ENCODE measurements around the gene SV2B.

Gene SV2B

GRCh38 chr15:91265416-91265940, 165.4 kb downstream of the SV2B start:
- no peak for DNase-seq (ENCODE audit: low read depth in 2 of 2)

- no peak for DNase-seq (ENCODE audit: low read depth in 2 of 2)
Observed at GRCh38 chr15:91268510-91268909, 168.5 kb downstream of the SV2B start.

DNA sequence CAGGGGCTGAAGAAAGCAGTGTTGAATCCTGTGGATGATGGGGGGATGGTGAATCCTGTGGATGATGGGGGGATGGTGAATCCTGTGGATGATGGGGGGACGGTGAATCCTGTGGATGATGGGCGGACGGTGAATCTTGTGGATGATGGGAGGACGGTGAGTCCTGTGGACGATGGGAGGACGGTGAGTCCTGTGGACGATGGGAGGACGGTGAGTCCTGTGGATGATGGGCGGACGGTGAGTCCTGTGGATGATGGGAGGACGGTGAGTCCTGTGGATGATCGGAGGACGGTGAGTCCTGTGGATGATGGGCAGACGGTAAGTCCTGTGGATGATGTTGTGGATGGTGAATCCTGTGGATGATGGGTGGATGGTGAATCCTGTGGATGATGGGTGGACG, 170.7 kb downstream of the SV2B start:
- DNase-seq (ENCODE audit: low read depth in 2 of 2) = no peak

DNA sequence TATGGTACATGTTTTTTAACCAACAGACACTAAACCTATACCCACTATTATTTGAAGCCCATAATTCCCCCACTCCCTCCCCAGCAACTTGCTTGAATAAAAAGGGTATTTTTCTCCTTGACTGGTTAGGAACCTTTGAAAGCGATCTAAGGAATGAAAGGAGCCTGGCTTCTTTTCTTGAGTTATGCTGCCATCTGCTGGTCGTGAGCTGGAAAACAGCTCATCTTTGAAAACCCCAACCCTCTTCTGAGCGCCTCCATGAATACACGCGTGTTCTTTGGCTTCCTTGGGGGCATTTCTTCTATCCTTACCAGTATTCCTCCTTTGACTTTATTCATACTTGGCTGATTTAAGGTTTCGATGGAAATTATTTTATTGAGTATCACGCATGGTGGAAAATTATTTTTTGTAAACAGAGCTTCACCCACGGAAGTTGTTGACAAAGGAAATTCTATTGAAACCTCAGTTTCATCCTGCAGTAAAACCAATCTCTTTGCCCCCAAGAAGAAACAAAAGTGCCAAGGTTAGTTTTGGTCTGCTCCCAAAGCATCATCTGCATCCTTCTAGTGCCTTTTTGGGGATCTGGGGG, 171.6 kb downstream of the SV2B start:
- DNase-seq (ENCODE audit: low read depth in 2 of 2) = peak; percentile 45 to 47

DNA sequence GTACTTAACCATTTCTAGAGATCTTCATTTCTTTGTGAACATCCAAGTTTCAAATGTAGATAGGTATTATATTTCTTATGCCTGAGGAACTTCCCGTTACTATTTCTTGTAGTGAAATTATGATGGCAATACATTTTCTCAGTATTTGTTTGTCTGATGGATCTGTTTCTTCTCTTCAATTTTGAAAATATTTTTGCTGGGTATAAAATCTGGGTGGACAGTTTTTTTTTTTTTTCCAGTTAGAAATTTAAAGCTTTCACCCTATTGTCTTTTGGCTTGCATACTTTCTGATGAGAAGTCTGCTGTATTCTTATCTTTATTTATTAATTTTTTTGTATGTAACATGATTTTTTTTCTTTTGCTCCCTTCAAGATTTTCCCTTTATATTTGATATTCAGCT, 175.8 kb downstream of the SV2B start:
- DNase-seq (ENCODE audit: low read depth in 2 of 2) = no peak

DNA sequence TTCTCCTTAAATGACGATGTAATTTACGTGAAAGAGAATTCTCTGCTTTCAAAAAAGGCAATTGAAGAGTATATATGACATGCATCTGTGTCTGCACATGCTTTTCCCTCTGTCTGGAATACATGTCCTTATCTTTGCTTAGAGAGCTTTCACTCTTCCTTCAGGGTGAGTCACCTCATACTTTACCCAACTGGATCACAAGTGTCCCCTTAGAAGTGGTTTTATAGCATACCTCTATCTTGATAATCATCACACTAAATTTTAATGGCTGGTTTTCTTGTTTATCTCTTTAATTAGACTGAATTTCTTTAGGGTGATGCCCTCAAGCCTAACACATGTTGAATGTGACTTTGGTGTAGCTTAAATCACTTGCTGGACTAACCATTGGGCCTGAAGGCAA, 178.9 kb downstream of the SV2B start:
- no peak for DNase-seq (ENCODE audit: low read depth in 2 of 2)

DNA sequence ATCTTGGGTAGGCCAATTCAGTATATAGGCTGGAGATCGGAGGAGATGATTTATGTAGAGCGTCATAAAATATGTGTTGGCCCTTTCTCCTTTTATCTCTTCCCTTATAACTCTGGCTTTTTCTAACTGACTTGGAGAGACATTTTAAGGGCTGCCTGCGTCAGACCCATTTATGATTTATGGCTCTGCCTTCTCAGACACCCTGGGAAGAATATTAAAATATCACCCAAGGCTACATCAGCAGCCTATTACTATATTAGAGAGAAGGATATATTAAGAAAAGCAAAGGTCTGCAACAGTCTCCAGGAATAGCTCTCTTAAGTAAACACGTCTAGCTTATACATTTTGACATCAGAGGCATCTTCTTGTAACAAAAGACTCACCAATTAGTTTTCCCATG, 179.4 kb downstream of the SV2B start:
- no peak for DNase-seq (ENCODE audit: low read depth in 2 of 2)

- no peak for DNase-seq (ENCODE audit: low read depth in 2 of 2)
Observed at GRCh38 chr15:91281947-91282346, 181.9 kb downstream of the SV2B start.

GRCh38 chr15:91282486-91282885, 182.4 kb downstream of the SV2B start:
- DNase-seq (ENCODE audit: low read depth in 2 of 2) = no peak

DNA sequence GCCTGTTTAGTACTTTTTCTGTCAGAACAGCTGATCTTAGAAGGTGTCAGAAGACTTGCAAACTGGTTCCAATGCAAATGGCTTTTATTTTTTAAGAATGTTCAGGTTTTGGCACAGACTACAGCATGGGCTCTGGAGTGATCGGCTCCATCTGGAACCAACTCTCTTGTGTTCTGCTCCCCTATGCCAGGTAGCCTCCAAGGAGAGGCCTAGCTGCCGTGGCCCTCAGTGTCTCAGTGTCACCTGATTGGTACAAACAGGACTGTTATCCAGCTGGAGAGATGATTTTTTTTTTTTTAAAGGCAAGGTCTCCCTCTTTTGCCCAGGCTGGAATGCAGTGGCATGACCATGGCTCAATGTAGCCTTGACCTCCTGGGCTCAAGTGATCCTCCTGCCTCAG, 183.1 kb downstream of the SV2B start:
- no peak for DNase-seq (ENCODE audit: low read depth in 2 of 2)

GRCh38 chr15:91284758-91285466, 184.9 kb downstream of the SV2B start:
- DNase-seq (ENCODE audit: low read depth in 2 of 2) = no peak

DNA sequence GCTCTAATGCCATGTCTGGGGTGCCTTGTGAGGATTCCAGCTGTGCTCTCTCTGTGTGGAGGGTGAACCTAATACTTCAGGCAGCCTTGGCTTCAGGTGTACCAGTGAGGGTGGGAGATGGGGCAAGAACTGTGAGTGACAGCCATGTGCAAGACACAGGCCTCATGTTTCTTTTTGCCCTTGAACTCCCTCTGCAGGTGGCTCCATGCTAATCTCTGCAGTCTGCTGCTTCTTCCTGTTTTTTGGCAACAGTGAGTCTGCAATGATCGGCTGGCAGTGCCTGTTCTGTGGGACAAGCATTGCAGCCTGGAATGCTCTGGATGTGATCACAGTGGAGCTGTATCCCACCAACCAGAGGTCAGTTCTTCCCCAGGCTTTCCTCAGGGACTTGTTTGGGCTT, 189.3 kb downstream of the SV2B start:
- no peak for DNase-seq (ENCODE audit: low read depth in 2 of 2)

DNA sequence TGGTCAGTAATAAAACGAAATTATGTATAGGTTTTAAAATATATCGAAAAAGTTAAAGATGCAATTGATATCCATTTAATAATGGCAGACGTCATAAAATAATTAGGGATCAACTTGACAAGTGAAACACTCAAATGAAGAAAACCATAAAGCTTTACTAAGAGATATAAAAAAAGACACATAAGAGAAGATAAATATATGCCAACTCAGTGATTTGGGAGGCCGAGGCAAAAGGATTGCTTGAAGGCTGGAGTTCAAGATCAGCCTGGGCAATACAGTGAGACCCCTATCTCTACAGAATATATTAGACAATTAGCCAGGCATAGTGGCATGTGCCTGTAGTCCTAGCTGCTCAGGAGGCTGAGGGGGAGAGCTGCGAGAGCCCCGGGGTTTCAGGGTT, 190.5 kb downstream of the SV2B start:
- DNase-seq (ENCODE audit: low read depth in 2 of 2) = no peak

- DNase-seq (ENCODE audit: low read depth in 2 of 2) = no peak
Observed at GRCh38 chr15:91291673-91292072, 191.6 kb downstream of the SV2B start.

DNA sequence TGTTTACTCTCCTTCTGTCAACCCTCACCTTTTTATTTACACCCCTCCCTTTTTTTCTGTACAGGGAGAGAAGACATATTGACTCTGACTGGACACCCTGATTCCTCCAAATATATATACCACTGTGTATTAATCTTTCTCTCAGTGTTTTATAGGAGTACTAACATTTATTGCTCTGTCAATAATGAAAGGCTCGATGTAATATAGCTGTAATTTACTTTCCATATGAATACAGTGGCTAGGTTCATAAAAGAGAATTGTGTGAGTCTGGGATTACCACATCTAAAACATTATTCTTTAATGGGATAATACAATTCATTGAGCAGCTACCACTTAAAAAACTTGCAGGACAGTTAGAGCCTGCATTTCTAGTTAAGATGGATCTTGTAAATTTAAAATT, 194.3 kb downstream of the SV2B start:
- no peak for DNase-seq (ENCODE audit: low read depth in 2 of 2)

DNA sequence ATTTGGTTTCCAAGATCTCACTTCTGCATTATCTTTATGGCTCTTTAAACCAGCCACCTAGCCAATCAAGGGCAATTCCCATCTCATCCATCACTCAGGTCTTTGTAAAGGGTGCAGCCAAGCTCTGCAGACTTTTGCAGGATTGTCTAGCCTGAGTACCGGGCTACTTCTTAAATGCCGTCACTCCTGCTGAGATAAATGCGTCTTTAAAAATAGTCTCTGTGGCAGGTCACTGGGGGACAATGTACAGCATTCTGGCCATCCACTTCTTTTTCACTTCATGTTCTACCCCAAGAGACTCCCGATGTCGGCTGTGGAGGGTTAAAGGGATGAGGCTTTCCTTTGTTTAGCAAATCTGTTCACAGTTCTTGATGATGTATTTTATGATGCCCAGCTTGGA, 194.7 kb downstream of the SV2B start:
- DNase-seq (ENCODE audit: low read depth in 2 of 2) = no peak

- DNase-seq (ENCODE audit: low read depth in 2 of 2) = no peak
Observed at GRCh38 chr15:91298101-91298500, 198.0 kb downstream of the SV2B start.

DNA sequence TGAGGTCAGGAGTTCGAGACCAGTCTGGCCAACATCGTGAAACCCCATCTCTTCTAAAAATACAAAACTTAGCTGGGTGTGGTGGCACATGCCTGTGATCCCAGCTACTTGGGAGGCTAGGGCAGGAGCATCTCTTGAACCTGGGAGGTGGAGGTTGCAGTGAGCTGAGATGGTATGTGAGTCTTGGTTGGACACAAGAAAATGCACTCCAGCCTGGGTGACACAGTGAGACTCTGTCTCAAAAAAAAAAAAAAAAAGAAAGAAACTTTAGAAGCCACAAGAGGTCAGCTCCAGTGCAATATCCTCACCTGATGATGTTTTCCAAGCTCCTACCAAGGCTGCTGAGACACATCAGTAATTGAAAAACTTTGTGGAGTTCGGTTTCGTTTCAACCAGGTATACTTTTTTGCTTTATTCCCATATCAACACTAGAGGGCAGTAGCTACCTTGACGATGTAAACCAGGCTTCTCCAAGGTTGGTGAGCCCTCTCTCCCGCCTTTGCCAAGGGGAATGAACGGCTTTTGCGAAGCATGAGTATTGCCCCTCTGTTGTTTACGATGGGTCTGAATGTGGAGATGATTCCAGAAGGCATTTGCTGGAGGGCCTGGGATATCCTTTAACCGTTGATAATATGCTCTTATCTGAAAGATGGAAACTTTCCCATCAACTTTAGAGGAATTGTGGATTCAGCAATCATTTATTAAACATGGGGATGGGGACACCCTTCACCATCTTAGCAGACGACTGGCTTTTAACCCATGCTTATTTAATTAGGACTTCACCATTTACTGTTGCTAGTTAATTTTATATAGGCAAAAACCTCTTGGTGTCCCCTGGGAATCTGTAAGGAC, 202.8 kb downstream of the SV2B start:
- no peak for DNase-seq (ENCODE audit: low read depth in 2 of 2)

DNA sequence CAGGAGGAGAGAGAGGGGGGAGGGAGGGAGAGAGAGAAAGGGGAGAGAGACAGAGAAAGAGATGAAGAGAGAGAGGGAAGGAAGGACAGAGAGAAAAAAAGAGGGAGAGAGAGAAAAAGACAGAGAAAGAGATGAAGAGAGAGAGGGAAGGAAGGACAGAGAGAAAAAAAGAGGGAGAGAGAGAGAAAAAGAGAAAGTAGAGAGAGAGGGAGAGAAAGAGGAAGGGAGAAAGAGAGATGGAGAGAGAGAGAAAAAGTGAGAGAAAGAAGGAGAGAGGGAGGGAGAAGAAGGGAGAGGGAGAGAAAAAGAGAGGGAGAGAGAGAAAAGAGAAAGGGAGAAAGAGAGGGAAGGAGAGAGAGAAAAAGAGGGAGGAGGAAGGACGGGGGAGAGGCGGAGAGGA, 204.2 kb downstream of the SV2B start:
- DNase-seq (ENCODE audit: low read depth in 2 of 2) = no peak

GRCh38 chr15:91304786-91305185, 204.7 kb downstream of the SV2B start:
- no peak for DNase-seq (ENCODE audit: low read depth in 2 of 2)

DNA sequence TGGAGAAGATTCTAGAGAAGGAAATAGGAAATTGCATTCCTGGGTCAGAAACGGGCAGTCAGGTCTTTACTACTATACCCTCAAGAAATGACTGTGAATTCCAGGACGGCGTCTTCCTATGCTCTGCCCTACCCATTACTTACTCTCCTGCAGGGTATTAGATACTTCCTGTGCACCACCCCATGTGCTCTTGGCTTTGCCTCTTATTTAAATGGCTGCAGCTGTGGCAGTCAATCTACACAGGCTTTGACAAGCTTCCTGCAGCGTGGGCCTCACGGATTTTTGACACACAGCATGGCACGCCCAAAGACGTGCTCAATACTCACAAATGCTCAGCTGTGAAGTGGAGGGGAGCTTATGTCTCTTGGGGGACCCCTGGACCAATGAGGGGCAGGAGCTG, 206.1 kb downstream of the SV2B start:
- no peak for DNase-seq (ENCODE audit: low read depth in 2 of 2)

DNA sequence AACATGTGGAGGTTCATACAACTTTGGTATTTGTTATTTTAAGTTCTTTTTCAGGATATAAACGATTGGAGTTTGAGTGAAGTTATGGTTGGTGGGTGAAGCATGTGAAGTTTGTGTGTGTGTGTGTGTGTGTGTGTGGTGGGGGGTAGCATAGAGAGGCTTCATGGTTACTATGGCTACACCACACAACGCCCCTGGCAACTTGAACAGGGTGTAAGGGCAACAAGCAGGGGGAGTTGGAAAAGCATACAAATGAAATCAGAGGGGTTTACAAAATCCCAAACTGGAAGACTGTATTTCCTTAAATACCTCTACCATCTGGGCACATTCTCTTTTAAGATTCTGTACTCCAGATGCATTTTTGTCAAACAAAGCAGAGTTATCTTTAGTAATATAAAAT, 207.5 kb downstream of the SV2B start:
- no peak for DNase-seq (ENCODE audit: low read depth in 2 of 2)

DNA sequence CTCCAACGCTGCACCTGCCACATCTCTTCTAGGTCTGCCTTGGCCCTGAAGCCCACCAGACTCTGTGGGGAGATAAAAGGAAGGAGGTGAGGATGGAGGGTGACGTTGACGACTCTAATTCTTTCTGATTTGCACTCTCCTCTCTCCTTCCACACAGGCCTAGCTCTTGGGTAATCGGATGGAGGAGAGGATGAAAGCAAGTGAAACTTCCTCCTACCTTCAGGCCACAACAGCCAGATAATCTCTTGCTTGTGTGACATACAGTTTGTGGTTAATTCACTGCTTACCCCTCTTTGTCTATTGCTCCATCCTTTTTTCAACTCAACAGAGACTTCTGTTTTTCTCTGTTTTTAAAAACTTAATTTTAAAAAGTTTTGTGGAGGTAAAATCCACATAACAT, 208.1 kb downstream of the SV2B start:
- DNase-seq (ENCODE audit: low read depth in 2 of 2) = no peak
